NCI-H146 (cell line): ENCODE data around the gene CD300LG.
"Not testable (repeated sequence)": the region's sequence is repeated elsewhere in the genome, so short reads cannot be mapped to it uniquely, and the experiment has no call there.

Experiments
- DNase-seq: peaks from one replicate; lab custom pipeline; 2025; lab: John Stamatoyannopoulos, UW

Gene CD300LG

DNA sequence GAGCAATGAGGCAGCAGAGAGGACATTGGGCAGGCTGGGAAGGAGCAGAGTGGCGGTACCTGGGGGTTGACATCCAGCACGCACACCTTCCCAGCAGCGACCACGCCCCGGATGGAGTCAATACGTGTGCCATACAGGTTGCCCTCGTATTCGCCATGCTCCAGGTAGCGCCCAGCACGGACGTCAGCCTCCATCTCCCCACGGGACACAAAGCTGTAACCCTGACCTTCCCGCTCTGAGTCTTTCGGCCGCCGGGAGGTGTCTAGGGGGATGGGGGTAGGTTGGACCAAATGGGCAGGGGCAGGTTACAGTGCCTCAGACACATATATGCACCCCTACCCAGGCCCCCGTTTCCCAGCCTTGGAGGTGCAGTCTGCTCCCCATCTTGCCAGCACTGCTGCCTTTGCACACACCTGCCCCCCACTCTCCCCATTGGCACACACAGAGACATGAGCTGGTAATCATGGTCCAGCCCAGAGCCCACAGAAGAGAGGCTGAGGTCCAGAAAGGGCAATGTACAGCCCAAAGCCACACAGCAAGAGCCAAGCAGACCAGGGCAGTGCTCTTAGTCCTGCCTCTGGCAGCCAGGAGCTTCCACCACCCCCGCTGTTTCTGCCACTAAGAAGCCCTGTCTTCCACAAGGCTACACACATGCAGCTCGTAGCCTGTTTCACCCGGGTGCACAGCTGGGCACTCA is 32.9 kb downstream of the CD300LG start:
- no peak for DNase-seq

DNA sequence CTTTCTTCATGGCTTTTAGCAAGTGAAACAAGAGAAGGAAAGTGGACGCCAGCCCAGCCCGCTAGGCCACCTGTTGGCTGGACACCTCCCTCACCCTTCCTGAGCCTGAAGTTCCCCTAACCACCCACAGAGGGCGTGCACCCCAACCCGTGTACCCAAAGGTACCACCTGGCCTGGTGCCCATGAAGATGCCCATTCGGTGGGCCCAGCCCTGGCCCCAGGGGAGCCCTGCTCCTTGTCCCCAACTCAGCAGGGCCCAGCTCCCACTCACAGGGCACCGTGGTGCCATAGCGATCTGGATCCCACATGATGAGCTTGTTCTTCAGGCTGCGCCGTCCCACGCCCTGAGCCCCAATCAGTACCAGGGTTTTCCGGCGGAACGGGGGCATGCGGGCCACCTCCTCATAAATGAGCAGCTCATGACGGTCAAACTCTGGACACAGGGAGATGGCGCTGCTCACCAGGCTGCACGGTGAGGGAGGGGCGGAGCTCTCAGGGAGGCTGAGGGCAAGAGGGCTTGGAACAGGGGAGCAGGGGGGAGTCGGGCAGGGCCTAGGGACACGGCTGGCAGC is 33.5 kb downstream of the CD300LG start:
- peak; percentile 35 for DNase-seq

DNA sequence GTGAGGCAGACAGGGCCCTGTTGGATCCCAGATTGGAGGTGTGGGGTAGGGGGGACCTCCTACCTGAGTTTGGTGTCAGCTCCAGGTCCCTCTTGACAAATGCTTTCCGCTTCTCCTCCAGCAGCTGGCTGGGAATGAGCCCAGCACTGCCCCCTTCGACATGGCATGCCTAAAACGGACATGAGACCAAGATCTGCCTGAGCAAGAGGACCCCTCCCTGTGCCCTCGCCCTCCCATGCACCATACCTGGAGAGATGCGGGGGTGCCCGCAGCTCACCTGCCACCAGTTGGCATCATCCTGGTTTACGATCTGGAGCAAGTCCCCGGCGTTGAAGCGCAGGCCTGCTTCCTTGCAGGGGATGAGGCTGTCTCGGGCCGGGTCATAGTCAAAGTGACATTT is 34.2 kb downstream of the CD300LG start:
- no peak for DNase-seq

DNA sequence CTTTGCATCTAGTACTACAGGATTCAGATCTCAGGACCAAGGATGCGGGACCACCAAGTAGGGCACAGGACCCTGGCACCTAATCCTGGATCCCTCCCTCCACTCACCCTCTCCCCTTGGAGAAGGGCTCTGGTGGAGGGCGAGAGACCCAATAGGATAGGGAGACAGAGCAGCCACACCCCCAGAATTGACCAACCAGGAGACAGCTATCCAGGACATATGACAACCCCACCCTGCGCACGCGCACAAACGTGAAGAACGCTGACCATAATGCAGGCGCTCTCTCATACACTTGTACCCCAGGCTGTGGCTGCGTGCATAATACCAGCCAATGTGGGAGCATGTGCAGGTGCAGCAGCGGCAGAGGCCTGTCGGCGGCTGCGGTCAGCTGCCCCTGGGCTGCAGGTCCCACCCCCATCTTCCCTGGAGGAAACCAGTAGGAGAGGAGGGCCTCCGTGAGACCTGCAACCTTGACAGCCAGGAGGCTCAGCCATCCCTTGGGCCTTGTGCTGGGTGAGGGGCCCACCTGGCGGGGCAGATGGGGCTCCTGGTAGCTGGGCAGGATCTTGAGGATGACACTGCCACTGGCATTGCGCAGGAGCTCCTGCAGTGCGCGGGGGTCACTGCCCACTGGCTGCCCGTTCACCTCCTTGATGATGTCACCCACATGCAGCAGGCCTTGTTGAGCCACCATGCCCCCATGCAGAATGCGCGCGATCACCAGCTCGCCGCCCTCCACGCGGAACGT is 35.0 kb downstream of the CD300LG start:
- DNase-seq = no peak

DNA sequence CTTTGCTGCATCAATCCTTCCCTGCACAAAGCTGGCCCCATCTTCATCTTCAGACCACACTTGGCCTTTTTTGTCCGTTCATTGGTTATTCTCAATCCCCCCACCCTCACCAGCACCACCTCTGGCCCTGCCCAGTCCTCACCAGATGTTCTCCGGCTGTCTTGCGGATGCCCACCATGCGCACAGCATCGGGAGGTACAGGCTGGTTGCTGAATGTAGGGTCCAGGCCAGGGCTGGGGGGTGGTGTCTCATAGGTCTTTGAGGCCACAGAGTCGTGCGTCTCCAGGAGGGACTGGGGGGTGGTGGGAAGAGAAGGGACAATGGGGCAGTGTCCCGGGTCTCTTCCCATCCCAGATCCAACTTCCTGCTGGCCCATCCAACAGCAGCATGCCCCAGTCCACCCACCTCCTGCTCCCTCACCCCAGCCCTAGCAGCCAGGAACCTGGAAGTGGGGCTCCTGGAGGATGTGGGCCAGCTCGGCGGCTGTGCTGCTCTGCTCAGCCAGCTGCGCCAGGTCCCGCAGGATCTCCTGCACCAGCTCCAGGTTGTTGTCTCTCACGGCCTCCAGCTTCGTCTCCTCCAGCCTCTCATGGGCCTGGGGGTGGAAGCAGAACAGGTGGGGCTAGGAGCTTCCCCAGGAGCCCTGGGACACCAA is 35.9 kb downstream of the CD300LG start:
- DNase-seq = no peak

DNA sequence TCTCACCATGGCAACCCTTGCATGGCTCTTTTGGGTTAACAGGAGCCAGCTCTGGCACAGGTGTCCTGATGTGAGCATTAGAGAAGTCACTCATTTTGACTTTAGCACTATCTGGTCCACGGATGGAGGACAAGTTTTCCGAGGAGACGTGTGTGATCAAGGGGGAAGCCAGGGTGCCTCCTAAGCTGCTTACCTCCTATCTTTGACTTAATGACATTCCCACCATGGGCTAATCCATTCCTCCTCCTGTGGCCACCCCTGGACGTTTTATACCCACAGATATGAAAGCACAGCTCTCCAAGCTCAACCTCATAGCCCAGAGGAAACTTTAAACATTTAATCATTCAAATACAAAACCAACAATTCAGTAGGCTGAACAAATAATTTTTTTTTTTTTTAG is 41.6 kb downstream of the CD300LG start:
- DNase-seq = no peak

DNA sequence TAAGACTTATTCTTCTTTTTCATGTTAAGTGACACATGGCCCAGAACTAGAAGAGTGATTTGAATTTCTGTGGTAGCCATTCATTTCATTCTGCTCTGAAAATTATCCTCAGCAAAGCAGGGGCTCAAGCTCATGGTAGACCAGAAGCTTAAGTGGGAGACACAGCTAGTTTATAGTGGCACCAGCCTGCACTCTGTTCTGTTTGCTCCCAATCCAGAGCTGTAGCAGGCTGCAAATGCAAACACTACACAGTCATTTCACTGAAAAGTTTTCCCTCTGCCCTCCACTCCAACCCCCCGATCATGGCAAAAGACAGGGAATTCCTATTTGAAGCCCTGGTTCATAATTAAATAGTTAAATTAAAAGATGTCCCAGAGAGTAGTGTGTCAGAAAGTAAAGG is 43.3 kb downstream of the CD300LG start:
- DNase-seq = no peak

DNA sequence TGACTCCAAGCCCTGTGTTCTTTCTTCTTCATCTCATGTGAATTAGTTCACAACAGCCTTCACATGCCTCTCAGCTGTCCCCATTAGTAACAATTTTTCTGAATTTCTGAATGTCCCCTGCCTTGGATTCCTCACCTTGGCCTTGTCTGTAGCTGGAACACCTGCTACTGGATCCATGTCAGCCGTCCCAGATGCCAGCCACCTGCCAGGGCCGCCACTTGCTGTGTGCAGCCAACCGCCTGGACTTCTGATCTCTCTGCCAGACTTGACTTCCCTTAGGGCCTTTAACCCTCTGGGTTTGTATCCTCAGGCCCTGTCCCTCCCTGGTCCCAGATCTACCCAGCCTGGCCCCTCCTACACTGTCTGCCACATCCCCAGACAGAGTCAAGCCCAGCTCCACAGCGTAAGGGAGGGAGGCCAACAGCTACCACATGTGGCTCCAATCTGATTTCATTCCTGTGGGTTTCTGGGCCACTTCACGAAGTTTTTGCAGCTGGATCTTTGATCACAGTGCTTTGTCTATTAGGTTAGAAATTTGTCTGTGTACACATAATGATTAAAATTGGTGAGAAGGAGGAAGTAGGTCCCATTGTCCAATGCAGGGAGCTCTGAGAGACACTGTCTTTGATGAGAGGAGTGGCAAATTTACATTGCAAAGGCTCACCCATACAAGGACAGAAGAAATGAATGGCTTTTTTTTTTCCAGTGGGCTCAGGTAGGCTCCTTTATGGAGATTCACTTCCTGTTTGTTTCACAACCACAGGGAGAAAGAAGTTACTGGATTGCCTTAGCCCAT is 45.1 kb downstream of the CD300LG start:
- DNase-seq = no peak

DNA sequence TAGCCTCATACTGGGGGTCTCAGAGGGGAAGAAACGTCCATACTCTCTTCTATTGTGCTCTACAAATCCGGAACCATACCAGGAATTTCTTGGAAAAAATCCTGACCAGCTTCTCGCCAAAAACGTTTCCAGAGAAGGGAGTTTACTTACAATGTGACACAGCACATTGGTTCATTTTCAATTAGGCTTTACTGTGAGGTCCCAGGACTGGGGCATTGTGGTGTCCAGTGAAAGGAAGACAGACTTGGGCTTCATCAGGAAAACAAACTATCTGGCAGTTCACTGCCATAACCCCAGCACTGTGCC is 45.6 kb downstream of the CD300LG start:
- DNase-seq = no peak

DNA sequence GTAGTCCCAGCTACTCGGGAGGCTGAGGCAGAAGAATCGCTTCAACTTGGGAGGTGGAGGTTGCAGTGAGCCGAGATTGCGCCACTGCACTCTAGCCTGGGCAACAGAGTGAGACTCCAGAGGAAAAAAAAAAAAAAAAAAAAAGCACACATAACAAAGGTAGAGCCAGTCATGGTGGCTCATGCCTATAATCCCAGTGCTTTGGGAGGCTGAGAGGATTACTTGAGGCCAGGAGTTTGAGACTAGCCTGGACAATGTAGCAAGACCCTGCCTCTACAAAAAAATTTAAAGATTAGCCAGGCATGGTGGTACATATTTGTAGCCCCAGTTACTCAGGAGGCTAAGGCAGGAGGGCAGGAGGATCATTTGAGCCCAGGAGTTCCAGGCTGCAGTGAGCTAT is 47.5 kb downstream of the CD300LG start:
- DNase-seq = not testable (repeated sequence)

DNA sequence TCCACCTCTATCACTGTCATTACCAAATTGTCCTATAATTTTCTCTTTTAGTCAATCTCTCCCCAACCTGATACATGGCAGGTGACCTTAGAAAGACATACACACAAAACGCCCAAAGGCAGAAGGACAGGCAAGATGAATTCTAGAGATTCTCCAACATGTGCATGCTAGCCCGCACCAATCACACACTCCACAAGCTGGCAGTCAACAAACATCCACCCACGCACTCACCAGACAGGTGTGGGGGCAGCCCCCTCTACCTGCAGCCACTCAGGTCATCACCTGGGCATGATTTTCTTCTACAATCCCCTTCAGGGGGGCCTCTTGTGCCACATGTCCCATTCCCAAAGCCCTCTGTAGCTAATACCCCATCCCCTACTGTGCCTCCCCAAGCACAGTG is 50.9 kb downstream of the CD300LG start:
- DNase-seq = no peak

DNA sequence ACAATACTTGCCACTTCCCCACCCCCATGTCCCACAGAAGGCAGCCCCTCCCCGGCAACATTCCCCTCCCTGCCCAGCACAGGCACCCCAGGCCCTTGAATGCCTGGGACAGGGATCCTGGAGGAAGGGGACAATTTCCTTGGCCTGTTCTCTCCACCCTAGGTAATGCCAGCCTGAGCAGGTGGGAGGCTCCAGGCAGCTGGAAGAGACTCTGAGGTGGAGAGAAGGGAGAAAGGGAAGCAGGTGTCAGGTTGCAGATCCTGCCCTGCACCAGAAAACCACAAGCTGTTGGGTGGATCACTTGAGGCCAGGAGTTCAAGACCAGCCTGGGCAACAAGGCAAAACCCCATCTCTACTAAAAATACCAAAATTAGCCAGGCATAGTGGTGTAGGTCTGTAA is 51.5 kb downstream of the CD300LG start:
- DNase-seq = no peak

DNA sequence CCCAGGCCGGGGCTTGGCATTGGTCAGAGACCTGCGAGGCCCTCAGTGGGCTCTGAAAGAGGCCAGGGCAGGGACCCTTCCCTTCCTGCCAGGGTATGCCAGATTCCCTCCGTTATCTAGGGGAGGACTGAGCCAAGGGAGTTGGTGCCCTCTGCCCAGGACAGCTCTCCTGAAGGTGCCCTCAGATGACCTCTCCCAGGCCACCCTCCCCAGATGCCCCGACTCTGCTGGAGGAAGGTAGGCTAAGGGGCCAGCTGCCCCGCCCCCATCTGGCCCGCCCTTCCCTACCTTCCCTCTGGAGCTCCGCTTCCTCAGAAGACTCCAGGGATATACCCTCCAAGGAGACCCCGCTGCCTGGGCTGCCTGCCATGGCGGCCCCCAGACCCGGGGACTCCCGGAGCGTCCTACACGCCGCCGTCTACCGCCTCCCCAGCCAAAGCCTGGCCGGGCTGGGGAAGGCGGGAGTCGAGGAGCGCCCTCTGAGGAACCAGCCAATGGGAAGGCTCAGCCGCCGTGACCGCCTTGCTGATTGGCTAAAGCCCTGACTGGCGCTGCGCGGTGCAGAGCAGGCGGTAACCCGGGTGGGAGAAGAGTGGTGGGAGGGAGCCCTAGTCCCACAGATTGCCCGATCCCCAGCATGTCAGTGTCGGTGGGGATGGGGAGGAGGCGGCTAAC is 53.3 kb downstream of the CD300LG start:
- peak; percentile 75 for DNase-seq

DNA sequence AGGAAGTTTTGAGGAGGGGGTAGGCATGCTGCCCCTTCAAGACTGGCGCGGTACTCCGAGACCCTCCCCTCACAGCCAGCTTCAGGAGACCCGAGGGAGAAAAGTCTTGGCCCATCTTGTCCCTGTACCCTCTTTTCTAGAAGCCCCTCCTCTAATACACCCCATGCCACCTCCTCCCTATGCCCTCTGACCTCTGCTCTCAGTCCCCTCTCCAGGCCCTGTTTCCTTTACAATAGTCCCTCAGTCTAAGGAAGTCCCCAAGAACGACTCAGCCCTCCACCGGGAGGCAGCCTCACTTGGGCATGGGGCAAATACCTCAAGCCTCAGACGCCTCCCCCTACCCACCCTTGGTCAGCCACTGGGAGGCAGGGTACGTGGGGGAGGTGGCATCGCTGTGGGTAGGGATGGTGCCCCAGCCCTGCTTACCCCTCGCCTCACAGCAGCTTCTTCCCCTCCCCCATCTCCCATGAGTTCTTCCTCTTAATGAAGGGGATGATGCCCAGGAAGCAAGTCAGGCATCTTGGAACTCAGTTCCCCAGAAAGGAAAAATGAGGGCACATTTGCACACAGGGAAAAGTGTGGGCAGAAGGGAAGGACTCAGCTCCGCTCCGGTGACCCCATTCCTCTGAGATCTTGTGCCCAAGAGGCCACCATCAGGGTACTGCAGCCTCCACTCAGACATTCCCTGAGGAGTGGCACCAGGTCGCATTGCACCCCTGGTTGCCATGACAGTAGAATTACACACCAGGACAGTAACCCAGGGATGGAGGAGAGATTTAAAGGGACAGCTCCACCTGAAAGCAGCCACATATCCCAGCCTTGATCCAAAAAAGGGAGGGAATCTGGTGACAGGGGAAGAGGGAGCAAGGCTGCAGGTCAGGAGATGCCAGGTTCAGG is 54.1 kb downstream of the CD300LG start:
- DNase-seq = no peak

DNA sequence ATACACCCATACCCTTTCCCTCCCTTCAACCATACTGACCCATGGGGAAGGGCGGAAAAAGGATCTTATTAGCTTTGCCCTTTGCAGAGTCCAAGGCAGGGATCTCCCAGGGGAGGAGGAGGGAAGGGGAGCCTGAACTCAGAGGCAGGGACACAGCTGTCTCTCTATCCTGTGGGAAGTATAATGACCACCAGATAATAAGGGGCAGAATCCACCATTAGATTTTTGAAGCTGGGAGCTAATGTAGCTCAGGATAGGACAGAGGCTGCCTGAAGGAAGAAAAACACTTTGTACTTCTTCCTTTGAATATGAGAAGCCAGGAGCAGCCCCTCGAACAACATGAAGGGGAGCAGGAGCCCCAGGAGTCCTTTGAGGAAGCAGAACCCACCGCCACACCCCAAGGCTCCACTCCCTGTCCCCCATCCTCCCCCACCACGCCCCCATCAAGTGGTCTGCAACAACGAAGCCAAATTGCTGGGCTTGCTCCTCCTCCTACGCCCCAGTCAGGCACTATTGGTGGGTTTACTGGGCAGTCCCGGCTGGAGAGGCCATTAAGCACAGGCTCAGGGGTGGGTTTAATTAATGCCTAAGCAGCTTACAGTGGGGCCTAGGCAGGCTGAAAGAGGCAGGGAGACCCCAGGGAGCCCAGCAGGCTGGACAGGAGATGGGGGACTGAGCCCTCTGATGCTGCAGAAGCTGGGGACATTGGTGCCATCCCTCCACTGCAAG is 55.0 kb downstream of the CD300LG start:
- no peak for DNase-seq

DNA sequence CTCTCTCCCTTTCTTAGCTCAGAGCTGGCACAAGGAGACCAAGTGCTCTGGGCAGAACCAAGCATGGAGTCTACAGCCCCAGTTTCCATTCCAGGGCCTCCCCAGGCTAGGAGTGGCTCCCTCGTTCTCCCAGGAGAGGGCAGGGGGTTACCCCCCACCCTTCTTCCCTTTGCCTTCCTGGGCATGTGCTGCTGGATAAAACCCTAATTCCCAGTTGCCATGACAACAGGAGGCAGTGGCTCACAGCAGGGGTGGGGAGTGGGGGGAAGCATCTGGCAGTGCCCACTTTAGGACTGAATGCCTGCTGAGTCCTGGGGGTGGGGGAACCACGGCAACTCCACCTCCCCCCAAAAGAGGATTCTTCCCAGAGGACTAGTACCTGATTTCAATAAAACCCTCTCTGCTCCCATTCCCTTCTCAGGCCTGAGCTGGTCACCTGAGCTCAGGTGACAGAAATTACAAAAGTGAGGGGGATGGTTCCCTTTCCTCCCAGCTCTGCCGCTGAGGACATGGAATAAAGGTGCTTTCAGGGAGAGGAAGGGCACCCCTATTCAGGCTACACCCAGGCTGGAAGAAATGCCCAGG is 58.5 kb downstream of the CD300LG start:
- DNase-seq = no peak

DNA sequence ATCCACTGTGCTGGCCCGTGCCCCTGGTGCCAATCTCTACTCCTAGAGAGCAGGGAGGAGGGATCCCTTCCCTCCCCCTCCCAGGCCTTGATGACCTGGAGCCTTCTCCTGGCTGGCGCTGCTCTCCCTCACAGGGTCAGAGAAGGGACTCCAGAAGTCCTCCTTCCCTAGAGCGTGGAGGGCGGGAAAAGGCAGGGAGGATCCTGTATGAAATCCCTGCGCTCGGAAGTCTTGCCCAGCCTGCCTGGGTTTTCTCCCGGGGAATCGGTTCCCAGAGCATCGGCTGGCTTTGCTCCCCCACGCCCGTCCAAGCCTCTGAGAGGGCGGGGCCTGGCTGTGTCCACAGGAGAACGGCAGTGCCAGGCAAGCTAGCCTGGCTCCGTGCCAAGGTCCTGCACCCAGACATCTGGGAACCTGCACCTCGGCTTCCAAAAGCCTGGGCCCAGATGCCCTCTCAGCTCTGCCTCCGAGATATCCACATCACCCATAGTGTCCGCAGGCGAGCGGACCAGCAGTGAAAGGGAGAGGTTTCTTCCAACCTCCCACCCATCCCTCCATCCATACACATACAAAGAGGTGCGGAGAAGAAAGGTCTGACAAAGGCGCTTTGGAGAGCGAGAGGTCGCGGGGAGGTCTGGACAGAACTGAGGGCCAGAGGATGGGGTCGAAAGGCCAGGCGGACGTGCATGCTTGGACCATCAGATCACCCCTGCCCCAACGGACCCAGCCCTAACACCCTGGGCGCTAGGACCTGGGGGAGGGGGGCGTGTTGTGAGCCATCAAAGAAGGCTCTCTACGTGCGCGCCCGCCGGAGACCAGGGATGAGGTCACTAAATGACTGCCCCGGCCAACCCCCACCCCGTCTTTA is 59.2 kb downstream of the CD300LG start:
- DNase-seq = peak; percentile 57

DNA sequence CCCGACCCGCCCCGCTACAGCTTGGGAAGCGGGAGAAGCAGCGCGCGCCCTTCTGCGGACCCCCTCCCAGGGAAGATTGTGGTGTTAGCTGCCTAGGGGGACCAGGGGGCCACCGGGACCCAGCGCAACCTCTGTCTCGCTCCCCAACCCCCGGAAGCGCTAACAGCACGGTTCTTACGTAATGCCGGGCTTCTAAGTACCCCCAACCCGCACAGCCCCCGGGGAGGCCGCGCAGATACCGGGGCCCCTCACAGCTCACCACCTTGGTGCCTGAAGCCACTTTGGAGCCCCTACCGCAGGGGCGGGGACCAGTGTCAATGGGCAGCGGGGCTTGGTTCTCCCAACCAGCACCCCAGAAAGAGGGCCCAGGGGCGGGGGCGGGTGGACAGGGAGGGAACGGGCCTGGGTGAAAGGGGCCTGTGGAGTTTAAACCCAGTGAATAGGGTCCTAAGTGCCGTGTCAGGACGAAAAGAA is 60.0 kb downstream of the CD300LG start:
- no peak for DNase-seq
